ENCODE results near the gene TSKS. TPM values are rescaled to one million over a fixed set of nuclear protein-coding genes. Genes with fewer than 3 reads are reported as not detected.
A peak's percentile ranks its signal among the peaks of the same experiment; 100 is the strongest.

TSKS gene
- polyA plus RNA-seq, 3 donors = 0.37 to 0.81 (median 0.51) TPM

GRCh38 chr19:49691243-49692146, 71.6 kb downstream of the TSKS start:
- Mint-ChIP-seq H3K36me3 (peaks cover 29 to 30% of the 10 kb centered on the region in 2 donors), H3K27me3 (ENCODE audit: low read depth in 3 of 3) (peaks cover 52 to 53% (median 53%) of the 10 kb centered on the region in 3 donors), H3K9me3 (peaks cover 0 to 19% (median 8%) of the 10 kb centered on the region in 7 donors), H3K27ac (no peak overlapping the region), H3K4me1 (peaks cover 37% of the 10 kb centered on the region), H3K4me3 (peak overlapping the region; percentile 72 to 93)
- Histone ChIP-seq H3K27ac (ENCODE audit: low read depth in 1 of 2, low read length in 2 of 2) (no peak overlapping the region), H3K4me2 (replicated peaks; ENCODE audit: extremely low read depth, low read length, poor library complexity, severe bottlenecking) (peak overlapping the region; percentile 67), H3K27me3 (ENCODE audit: control insufficient read depth in 2 of 2, insufficient read depth in 2 of 2, low read length in 2 of 2) (peaks cover 17 to 42% of the 10 kb centered on the region in 2 donors), H3K4me1 (ENCODE audit: control insufficient read depth in 1 of 2, insufficient read depth in 2 of 2, low read length in 2 of 2) (peaks cover 29 to 34% of the 10 kb centered on the region in 2 donors), H3K9me3 (replicated peaks in 1 of 2; ENCODE audit: control insufficient read depth in 1 of 2, insufficient read depth in 1 of 2, low read length in 2 of 2) (peaks cover 0 to 11% of the 10 kb centered on the region in 2 donors), H3K4me3 (replicated peaks in 1 of 3; ENCODE audit: low read depth in 2 of 3, low read length in 3 of 3) (peak overlapping the region in 1 of 3 experiments; percentile 63), H4K20me1 (ENCODE audit: insufficient read depth, low read length) (peaks cover 5% of the 10 kb centered on the region), H3K9ac (ENCODE audit: insufficient read depth, low read length, poor library complexity, severe bottlenecking) (peak overlapping the region; percentile 21), H2AFZ (ENCODE audit: insufficient read depth, low read depth, low read length, poor library complexity, severe bottlenecking) (peak overlapping the region; percentile 65), H3K36me3 (replicated peaks in 1 of 2; ENCODE audit: control insufficient read depth in 1 of 2, insufficient read depth in 2 of 2, low read length in 2 of 2) (no peaks in the 10 kb centered on the region), H3K79me2 (ENCODE audit: insufficient read depth, low read length) (no peaks in the 10 kb centered on the region)
- intact Hi-C loops (cut with micrococcal nuclease) = no loop called here
- no peak for TF ChIP-seq CTCF (IDR thresholded peaks at IDR 0.05)
- DNase-seq = no peak
- WGBS (ENCODE audit: insufficient coverage) = 24% methylated on average over 20 of the region's 39 CpGs

- intact Hi-C loops (cut with micrococcal nuclease) = no loop called here
- Histone ChIP-seq H3K27me3 (ENCODE audit: control insufficient read depth in 2 of 2, insufficient read depth in 2 of 2, low read length in 2 of 2) (peaks cover 17 to 42% of the 10 kb centered on the region in 2 donors), H2AFZ (ENCODE audit: insufficient read depth, low read depth, low read length, poor library complexity, severe bottlenecking) (peak within 1 kb of the TSS; percentile 65), H3K36me3 (replicated peaks in 1 of 2; ENCODE audit: control insufficient read depth in 1 of 2, insufficient read depth in 2 of 2, low read length in 2 of 2) (peaks cover 7% of the 10 kb centered on the region in 2 donors), H3K79me2 (ENCODE audit: insufficient read depth, low read length) (no peaks in the 10 kb centered on the region), H3K4me3 (replicated peaks in 1 of 3; ENCODE audit: low read depth in 2 of 3, low read length in 3 of 3) (peak within 1 kb of the TSS in 2 of 3 experiments; percentile 3 to 63), H3K9ac (ENCODE audit: insufficient read depth, low read length, poor library complexity, severe bottlenecking) (peak within 1 kb of the TSS; percentile 21), H3K9me3 (replicated peaks in 1 of 2; ENCODE audit: control insufficient read depth in 1 of 2, insufficient read depth in 1 of 2, low read length in 2 of 2) (peaks cover 0 to 11% of the 10 kb centered on the region in 2 donors), H3K27ac (ENCODE audit: low read depth in 1 of 2, low read length in 2 of 2) (no peak within 1 kb of the TSS), H3K4me2 (replicated peaks; ENCODE audit: extremely low read depth, low read length, poor library complexity, severe bottlenecking) (peak within 1 kb of the TSS; percentile 67), H4K20me1 (ENCODE audit: insufficient read depth, low read length) (peaks cover 5% of the 10 kb centered on the region), H3K4me1 (ENCODE audit: control insufficient read depth in 1 of 2, insufficient read depth in 2 of 2, low read length in 2 of 2) (peaks cover 29 to 34% of the 10 kb centered on the region in 2 donors)
- Mint-ChIP-seq H3K27me3 (ENCODE audit: low read depth in 3 of 3) (peaks cover 52 to 53% (median 53%) of the 10 kb centered on the region in 3 donors), H3K4me3 (peak within 1 kb of the TSS; percentile 72 to 93), H3K27ac (peak within 1 kb of the TSS in 2 of 7 donors; percentile 41 to 51), H3K36me3 (peaks cover 35% of the 10 kb centered on the region in 2 donors), H3K9me3 (peaks cover 0 to 19% (median 8%) of the 10 kb centered on the region in 7 donors), H3K4me1 (peaks cover 37% of the 10 kb centered on the region)
- WGBS (ENCODE audit: insufficient coverage) = 4% methylated on average over 34 of the region's 38 CpGs
- TF ChIP-seq CTCF (IDR thresholded peaks at IDR 0.05) = no peak
- DNase-seq = no peak
These were observed 72.4 kb downstream of the TSKS start, which contains the start of gene CPT1C for GRCh38 chr19:49690656-49691242. TSS of gene CPT1C (plus strand) at chr19:49691116. CDS start at chr19:49692253, 1,137 bp downstream.
